HG02763 (cell line): ENCODE measurements around the gene DUSP22.

ENCODE experiments used
- ATAC-seq: cut with Tn5 transposase; IDR thresholded peaks from one replicate; pipeline ENCODE4 v1.9.1; 2021; ENCODE audit warnings: mild to moderate bottlenecking, moderate library complexity; ENCODE audit not compliant: unreplicated experiment

The DUSP22 gene

DNA sequence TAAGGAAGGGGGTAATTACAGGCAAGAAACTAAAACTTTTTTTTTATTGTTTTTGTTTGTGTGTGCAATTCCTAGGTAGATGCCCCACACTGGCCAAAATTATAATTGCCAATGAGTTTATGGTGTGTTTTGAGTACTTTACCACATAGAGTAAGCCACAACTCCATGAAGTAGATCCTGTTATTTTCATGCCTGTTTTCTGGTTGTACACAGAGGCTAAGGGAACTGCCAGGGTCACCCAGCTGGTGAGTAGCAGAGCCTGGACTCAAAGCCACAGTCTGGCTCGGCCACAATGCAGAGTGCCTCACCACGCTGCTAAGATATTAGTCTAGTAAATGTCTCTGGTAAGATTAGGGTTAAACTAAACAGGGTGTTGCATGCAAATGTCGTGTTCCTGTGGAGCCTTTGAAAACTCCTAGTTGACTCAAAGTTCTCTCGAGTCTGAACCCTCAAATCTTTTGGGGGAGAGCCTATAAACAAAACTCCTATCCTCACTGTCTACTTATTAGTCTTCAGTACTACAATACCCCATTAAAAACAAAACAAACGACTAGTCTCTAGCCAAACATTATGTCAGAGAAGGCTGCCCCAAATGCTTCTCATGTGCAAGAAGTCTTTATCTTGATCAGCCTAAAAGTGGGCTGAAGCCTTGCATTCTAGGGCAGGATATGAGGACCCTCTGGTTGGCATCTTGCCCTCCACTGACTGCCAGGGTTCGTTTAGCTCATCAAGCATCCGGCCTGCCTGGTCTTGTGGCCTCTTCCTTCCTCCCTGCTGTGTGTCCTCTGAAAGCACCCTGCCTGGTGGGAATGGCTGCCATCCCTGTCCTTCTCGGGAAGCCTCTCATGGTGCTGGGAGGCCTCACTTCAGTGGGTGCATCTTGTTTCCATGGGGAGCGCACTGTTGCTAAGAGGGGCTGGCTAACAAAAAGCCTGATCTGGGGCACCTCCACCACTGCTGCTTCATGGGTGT lies 4.2 kb downstream of the DUSP22 start:
- peak; percentile 11 for ATAC-seq

DNA sequence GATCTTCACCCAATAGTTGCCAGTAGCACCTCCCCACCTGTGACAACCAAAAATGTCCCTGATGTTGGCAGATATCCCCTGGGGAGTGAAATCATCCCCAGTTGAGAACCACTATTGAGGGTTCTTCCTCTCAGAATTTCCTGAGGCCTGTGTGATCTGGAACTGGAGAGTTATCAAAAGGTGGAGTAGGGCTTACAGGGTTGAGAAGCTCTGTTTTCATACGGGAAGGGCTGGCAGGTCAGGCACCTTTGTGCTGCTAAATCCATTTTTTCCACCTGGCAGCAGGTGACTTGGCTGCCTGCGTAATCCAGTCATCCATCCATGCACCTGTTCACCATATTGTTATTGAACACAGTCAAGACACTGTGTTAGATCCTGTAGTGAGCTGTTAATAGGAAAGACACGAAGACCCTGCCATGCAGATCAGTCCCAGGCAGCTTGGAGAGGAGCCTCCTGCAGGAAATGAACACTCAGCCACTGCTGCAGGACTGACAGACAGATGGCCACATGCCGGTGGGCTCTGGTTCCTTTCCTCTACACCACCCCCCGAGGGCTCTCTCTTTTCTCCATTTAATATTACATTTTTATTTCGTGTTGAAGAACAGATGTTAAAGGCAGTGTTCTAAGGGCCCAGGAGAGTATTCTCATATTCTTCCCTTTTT lies 5.4 kb downstream of the DUSP22 start:
- no peak for ATAC-seq

DNA sequence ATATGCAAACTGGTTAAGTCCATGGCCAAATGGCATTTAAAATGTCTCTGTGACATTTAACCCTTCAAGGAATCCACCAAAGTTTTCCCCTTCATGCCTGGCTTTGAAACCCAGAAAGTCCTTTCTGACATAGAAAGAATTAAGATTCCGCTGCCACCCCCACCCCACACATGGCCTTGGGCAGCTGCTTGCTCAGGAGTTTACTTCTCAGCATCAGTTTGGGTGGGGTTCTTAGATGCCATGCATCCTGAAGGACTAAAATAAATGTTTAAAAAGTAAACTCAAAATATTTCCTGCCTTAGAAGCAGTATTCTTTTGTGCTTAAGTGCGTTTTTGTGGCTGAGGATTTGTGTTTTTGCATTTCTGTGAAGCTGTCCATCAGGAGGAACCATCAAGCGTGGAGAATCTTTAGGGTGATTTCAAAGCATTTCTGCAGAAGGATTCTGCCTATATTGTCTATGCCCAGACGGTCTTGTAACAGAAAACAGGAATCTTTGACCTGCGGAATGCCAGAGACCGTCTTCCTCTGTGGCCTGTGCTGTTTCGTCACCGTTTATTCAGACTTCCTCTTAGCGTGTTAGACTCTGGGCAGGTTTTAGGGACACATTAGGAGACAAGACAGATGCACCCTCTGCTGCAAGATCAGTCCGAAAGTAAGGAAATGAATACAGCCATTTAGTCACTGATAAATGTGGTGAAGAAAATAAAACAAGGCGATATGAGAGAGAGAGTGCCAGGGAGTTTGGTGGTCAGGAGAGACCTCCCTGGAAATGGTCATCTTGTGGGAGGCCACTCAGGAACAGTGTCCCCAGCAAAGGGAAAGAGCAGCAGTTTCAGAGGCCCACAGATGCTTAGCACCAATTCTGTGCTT lies 6.2 kb downstream of the DUSP22 start:
- peak; percentile 27 for ATAC-seq

- ATAC-seq: no peak
These were observed 7.1 kb downstream of the DUSP22 start for GRCh38 chr6:299104-299980.

GRCh38 chr6:300026-300425 lies 7.7 kb downstream of the DUSP22 start:
- no peak for ATAC-seq

DNA sequence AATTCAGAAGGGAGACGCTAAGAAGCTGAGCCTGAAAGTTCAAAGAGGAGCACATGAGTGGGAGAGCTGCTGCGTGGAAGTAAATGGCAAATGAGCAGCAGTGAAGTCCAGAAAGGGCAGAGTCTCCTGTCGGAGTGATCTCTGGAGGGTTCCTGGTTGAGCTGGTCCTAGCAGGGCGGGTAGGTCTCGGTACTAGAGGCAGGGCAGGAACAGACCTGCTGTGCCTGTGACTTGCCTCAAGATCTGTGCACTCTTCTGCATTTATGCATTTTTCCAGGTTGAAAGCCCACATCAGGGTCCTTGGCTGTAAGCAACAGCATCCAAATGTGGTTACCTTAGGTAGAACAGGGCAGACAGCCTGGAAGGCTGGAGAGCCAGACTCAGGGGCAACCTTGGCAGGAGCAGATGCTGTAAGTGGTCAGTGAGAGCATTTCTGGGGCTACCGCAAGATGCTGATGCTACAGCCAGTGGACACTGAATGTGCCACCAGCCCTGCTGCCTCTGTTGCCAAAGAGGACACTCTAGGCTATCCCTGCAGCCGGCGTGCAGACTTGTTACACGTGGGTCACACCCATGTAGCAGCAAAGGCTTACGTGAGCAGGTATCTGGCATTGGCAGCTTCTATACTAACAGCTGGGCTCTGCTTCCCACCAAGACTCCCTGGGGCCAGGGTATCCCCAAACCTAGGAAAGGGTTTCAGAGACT lies 8.4 kb downstream of the DUSP22 start:
- no peak for ATAC-seq

GRCh38 chr6:301526-301925 lies 9.2 kb downstream of the DUSP22 start:
- ATAC-seq: no peak

GRCh38 chr6:301929-302705 lies 9.8 kb downstream of the DUSP22 start:
- no peak for ATAC-seq

- ATAC-seq: no peak
These were observed 10.5 kb downstream of the DUSP22 start for GRCh38 chr6:302760-303159.

DNA sequence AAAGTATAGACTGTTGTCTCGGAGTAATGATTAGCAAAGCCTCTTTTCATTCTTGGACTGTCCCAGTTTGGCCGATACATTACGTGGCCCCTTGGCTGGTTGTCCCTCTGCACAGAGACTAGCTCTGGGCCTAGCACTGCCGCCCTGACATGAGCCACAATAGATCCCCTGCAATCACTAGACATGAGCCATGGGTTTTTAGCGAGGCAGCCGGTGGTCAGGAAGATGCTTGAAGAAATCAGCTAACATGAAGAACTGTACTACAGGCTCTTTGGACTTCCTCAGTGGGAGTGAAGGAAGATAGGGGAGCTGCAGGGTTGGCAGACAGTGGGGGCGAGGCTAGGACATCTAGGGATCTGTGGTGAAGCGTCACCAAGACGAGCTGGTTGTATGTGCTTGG lies 11.0 kb downstream of the DUSP22 start:
- ATAC-seq: no peak

GRCh38 chr6:303948-304558 lies 11.8 kb downstream of the DUSP22 start:
- ATAC-seq: no peak

- no peak for ATAC-seq
These were observed 12.6 kb downstream of the DUSP22 start for GRCh38 chr6:304833-305370.

GRCh38 chr6:305371-306206 lies 13.3 kb downstream of the DUSP22 start:
- ATAC-seq: peak; percentile 77

GRCh38 chr6:306641-307061 lies 14.4 kb downstream of the DUSP22 start:
- ATAC-seq: no peak

- ATAC-seq: no peak
These were observed 15.0 kb downstream of the DUSP22 start for GRCh38 chr6:307065-307814.

- ATAC-seq: no peak
These were observed 15.6 kb downstream of the DUSP22 start for GRCh38 chr6:307874-308273.
